Fibroblast of skin of scalp (primary cell): Measurements from ENCODE around the gene KLHL29.

Experiments
- DNase-seq: peaks from one replicate; pipeline ENCODE4 v3.0.0-alpha.2; 2013

KLHL29 gene

GRCh38 chr2:23746141-23746863 lies 361.3 kb downstream of the KLHL29 start:
- DNase-seq, result no peak

- peak; percentile 34 for DNase-seq
Measured at GRCh38 chr2:23751747-23752265, 366.8 kb downstream of the KLHL29 start.

GRCh38 chr2:23753291-23754010 lies 368.5 kb downstream of the KLHL29 start:
- no peak for DNase-seq

- DNase-seq, result no peak
Measured at GRCh38 chr2:23754970-23755369, 370.0 kb downstream of the KLHL29 start.

- no peak for DNase-seq
Measured at GRCh38 chr2:23756593-23757292, 371.8 kb downstream of the KLHL29 start.

GRCh38 chr2:23757686-23758433 lies 372.9 kb downstream of the KLHL29 start:
- peak; percentile 79 for DNase-seq
